Keratinocyte (primary cell): ENCODE results near the gene SCNN1A. TPM values are rescaled to one million over a fixed set of nuclear protein-coding genes. Genes with fewer than 3 reads are reported as not detected.

Source experiments
- DNase-seq: peaks from one replicate; pipeline ENCODE4 v3.0.0-alpha.2; 2011; ENCODE audit warnings: low read depth, missing footprints, low spot score
- FAIRE-seq: peaks from 2 replicates; lab custom pipeline; 2011; peaks lifted over from hg19 to GRCh38; lab: Jason Lieb, UNC
- H2AFZ ChIP-seq: 2 replicates; pipeline ENCODE4 v1.6.0; 2012; ENCODE audit warnings: low read length, control low read depth, inconsistent platforms; ENCODE audit not compliant: control insufficient read depth
- H3K27ac ChIP-seq: 2 replicates; pipeline ENCODE4 v1.5.1; 2011; ENCODE audit warnings: low read length; ENCODE audit not compliant: control insufficient read depth, insufficient read depth
- H3K27me3 ChIP-seq: 3 replicates; pipeline ENCODE4 v1.6.0; 2011; ENCODE audit warnings: low read length; ENCODE audit not compliant: control insufficient read depth, insufficient read depth; ENCODE audit errors: extremely low read depth
- H3K36me3 ChIP-seq, 2 experiments: 2 replicates in 1 of 2; 3 replicates in 1 of 2; pipeline ENCODE4 v1.5.1; 2011; ENCODE audit warnings: low read length in 2 of 2, mild to moderate bottlenecking in 1 of 2; ENCODE audit not compliant: control insufficient read depth in 2 of 2, insufficient read depth in 2 of 2; ENCODE audit errors: extremely low read depth in 1 of 2
- H3K4me1 ChIP-seq: 3 replicates; pipeline ENCODE4 v1.5.1; 2011; ENCODE audit warnings: low read length; ENCODE audit not compliant: control insufficient read depth, insufficient read depth; ENCODE audit errors: extremely low read depth
- H3K4me2 ChIP-seq: 3 replicates; pipeline ENCODE4 v1.6.0; 2011; ENCODE audit warnings: low read depth, low read length; ENCODE audit not compliant: control insufficient read depth, insufficient read depth; ENCODE audit errors: extremely low read depth
- H3K4me3 ChIP-seq, 3 experiments: fragments of 200-600 bp in 1 of 3; sonication (generic) in 1 of 3; 2 replicates in 2 of 3; 3 replicates in 1 of 3; pipeline ENCODE4 v1.5.1; 2011 to 2016; ENCODE audit warnings: low read length in 3 of 3, mild to moderate bottlenecking in 3 of 3, control low read depth in 2 of 3, inconsistent platforms in 1 of 3, low read depth in 1 of 3, mixed read lengths in 1 of 3, mixed run types in 1 of 3, moderate library complexity in 1 of 3; ENCODE audit not compliant: control insufficient read depth in 2 of 3, insufficient read depth in 2 of 3; ENCODE audit errors: extremely low read depth in 1 of 3
- H3K79me2 ChIP-seq: 2 replicates; pipeline ENCODE4 v1.6.0; 2012; ENCODE audit warnings: low read length; ENCODE audit not compliant: control insufficient read depth, insufficient read depth
- H3K9ac ChIP-seq: 3 replicates; pipeline ENCODE4 v1.6.0; 2011; ENCODE audit warnings: low read length; ENCODE audit not compliant: control insufficient read depth, insufficient read depth; ENCODE audit errors: extremely low read depth
- H3K9me1 ChIP-seq: 3 replicates; pipeline ENCODE4 v1.6.0; 2011; ENCODE audit warnings: low read length; ENCODE audit not compliant: control insufficient read depth, insufficient read depth; ENCODE audit errors: extremely low read depth
- H3K9me3 ChIP-seq: 2 replicates; pipeline ENCODE4 v1.5.1; 2012; ENCODE audit warnings: low read depth, low read length; ENCODE audit not compliant: control insufficient read depth
- H4K20me1 ChIP-seq: 3 replicates; pipeline ENCODE4 v1.6.0; 2011; ENCODE audit warnings: low read length; ENCODE audit not compliant: control insufficient read depth, insufficient read depth; ENCODE audit errors: extremely low read depth
- EZH2 ChIP-seq: IDR thresholded peaks from one replicate; pipeline ENCODE4 v1.6.1; 2012; ENCODE audit warnings: inconsistent platforms, mild to moderate bottlenecking, low read length, moderate library complexity
- dilution Hi-C: fragments of 300-500 bp; cut with MboI; formaldehyde crosslinking; loops from one replicate; pipeline ENCODE4 v1.7.0; 2020; ENCODE audit warnings: low sequenced_read_pairs; ENCODE audit not compliant: extremely low pct_ligation_motif_present
- polyA plus RNA-seq, 5 experiments: library from polyadenylated mRNA; depleted of rRNA in 3 of 5; stranded (reverse) in 3 of 5; stranded (forward) in 1 of 5; unstranded in 1 of 5; fragments of >200 nt; gene quantifications; 1 replicate in 1 of 5; 2 replicates in 3 of 5; 3 replicates in 1 of 5; pipeline versions ENCODE4 v1.2.1 to v1.2.3, GENCODE V29; 2011 to 2012; ENCODE audit warnings: missing spikeins in 2 of 5, low read depth in 1 of 5, low replicate concordance in 1 of 5
- TF ChIP-seq, protein P1 (sequence below), 3 experiments: IDR thresholded peaks in 1 of 3; conservative IDR thresholded peaks in 1 of 3; optimal IDR thresholded peaks in 1 of 3; 2 replicates in 2 of 3; 3 replicates in 1 of 3; pipeline versions ENCODE3 to v1.5.1; 2011; ENCODE audit warnings: low read length in 3 of 3, mild to moderate bottlenecking in 3 of 3, moderate library complexity in 2 of 3, control low read depth in 1 of 3, inconsistent platforms in 1 of 3; ENCODE audit not compliant: insufficient read depth in 2 of 3; ENCODE audit errors: extremely low read depth in 1 of 3

Gene SCNN1A
- polyA plus RNA-seq, 1 donor (not counting 4 experiments of a cell fraction or from before 2014, with no cell fraction given), result 11.1 TPM

- H3K27me3 ChIP-seq, result no peaks in the 10 kb centered on the region
- peak overlapping the region; percentile 95 for H3K27ac ChIP-seq
- H3K9ac ChIP-seq, result peak overlapping the region; percentile 83
- peaks cover 20% of the 10 kb centered on the region for H3K79me2 ChIP-seq
- peaks cover 85% of the 10 kb centered on the region for H3K4me1 ChIP-seq
- H3K4me2 ChIP-seq, result peak overlapping the region; percentile 86
- FAIRE-seq, result peak; percentile 99
- dilution Hi-C loops, result no loop called here
- peak overlapping the region; percentile 55 for H2AFZ ChIP-seq
- no peaks in the 10 kb centered on the region for H3K9me3 ChIP-seq
- no peaks in the 10 kb centered on the region for H4K20me1 ChIP-seq
- TF ChIP-seq, protein P1, sequence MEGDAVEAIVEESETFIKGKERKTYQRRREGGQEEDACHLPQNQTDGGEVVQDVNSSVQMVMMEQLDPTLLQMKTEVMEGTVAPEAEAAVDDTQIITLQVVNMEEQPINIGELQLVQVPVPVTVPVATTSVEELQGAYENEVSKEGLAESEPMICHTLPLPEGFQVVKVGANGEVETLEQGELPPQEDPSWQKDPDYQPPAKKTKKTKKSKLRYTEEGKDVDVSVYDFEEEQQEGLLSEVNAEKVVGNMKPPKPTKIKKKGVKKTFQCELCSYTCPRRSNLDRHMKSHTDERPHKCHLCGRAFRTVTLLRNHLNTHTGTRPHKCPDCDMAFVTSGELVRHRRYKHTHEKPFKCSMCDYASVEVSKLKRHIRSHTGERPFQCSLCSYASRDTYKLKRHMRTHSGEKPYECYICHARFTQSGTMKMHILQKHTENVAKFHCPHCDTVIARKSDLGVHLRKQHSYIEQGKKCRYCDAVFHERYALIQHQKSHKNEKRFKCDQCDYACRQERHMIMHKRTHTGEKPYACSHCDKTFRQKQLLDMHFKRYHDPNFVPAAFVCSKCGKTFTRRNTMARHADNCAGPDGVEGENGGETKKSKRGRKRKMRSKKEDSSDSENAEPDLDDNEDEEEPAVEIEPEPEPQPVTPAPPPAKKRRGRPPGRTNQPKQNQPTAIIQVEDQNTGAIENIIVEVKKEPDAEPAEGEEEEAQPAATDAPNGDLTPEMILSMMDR (optimal IDR thresholded peaks at IDR 0.05 in 1 of 3, IDR thresholded peaks at IDR 0.05 in 1 of 3, conservative IDR thresholded peaks at IDR 0.05 in 1 of 3; ENCODE audit: extremely low read depth in 1 of 3, insufficient read depth in 2 of 3, low read length in 3 of 3), result no peak
- no peak for TF ChIP-seq EZH2
- DNase-seq, result peak; percentile 66
- no peaks in the 10 kb centered on the region for H3K9me1 ChIP-seq
- H3K36me3 ChIP-seq, result no peaks in the 10 kb centered on the region
- peak overlapping the region; percentile 14 to 58 (median 20) for H3K4me3 ChIP-seq
Observed at GRCh38 chr12:6372403-6373003, 2.9 kb downstream of the SCNN1A start.

GRCh38 chr12:6370994-6371754 is 4.2 kb downstream of the SCNN1A start:
- Histone ChIP-seq H3K9ac (peak overlapping the region; percentile 66), H3K9me1 (no peaks in the 10 kb centered on the region), H3K4me3 (peak overlapping the region in 2 of 3 experiments; percentile 19 to 47), H3K27me3 (no peaks in the 10 kb centered on the region), H3K9me3 (no peaks in the 10 kb centered on the region), H2AFZ (no peak overlapping the region), H4K20me1 (no peaks in the 10 kb centered on the region), H3K36me3 (no peaks in the 10 kb centered on the region), H3K79me2 (peaks cover 20% of the 10 kb centered on the region), H3K27ac (peak overlapping the region; percentile 95), H3K4me1 (peaks cover 72% of the 10 kb centered on the region), H3K4me2 (peak overlapping the region; percentile 65)
- DNase-seq, result peak; percentile 93
- TF ChIP-seq EZH2, result no peak
- TF ChIP-seq, protein P1 (optimal IDR thresholded peaks at IDR 0.05 in 1 of 3, IDR thresholded peaks at IDR 0.05 in 1 of 3, conservative IDR thresholded peaks at IDR 0.05 in 1 of 3; ENCODE audit: extremely low read depth in 1 of 3, insufficient read depth in 2 of 3, low read length in 3 of 3), result peak in 2 of 3 experiments; percentile 19 to 46
- dilution Hi-C loops, result no loop called here
- FAIRE-seq, result peak; percentile 93
